VCaP (cell line): ENCODE measurements around the gene LYZL4.

Source experiments
- H3K27ac ChIP-seq: fragments of 450-650 bp; 2 replicates; pipeline ENCODE4 v1.5.1; 2017
- CTCF ChIP-seq: fragments of 450-650 bp; conservative IDR thresholded peaks from 2 replicates; pipeline ENCODE4 v1.5.1; 2017; ENCODE audit warnings: mild to moderate bottlenecking, moderate library complexity

LYZL4 gene

DNA sequence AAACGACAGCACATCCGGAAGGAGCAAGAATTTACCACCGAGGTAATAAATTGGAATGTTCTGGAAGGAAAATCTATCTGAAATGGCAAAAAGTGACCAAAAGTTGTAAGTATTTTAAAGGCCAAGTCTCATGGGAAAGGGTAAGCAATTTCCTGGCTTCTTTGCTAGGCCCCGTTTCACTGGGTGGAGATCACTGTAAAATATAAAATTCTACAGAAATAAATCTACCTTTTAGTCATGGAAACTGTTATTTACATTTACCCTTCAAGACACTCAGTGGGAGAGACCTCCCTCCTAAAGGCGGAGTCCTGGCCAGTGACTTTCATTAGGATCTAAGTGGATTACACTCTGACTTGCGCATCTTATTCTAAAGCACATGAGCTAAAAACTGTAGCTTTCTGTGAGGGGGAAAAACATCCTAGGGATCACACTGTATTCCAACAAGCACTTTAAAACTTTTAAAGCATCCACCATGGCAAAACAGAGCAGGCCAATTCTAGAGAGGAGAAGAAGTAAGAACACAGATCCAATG lies 28.8 kb downstream of the LYZL4 start:
- no peak for TF ChIP-seq CTCF
- H3K27ac ChIP-seq, result no peak overlapping the region

DNA sequence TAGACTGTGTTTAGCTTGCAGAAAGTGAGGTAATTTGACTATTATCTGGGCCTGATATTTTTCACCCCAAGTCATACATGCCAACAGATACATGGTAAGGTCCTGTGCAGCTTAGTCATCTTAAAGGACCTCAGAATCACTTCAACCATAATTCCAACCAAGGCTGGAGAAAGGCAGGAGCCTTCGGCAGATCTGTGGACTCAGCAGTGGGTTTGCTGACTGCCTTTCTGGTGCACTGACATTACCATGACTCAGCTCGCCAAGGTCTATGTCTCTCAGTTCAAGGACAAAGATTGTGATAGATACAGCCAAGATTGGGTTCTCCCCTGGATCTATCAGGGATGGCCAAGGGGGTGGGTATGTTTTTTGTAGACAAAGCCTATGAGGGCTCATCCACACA lies 32.7 kb downstream of the LYZL4 start:
- no peak overlapping the region for H3K27ac ChIP-seq
- no peak for TF ChIP-seq CTCF

DNA sequence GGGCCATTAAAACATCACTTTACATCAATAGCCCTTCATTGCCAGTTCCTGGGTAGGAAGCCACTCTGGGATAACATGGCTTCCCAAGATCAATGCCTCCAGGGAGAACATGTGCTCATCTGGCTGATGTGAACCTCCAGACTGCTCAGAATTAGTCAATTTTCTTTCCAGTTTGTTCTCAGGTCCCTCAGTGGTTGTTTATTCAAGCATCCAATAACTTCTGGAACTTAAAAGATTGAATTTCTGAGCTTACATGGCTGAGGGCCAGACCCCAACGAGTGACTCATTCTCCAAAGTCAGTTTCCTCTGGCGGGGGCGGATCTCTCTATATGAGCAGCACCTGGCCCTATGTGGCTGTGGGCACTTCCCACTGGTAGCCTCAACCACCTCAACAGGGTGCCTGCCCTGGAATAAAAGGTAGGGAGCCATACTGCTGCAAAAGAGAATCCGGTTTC lies 34.0 kb downstream of the LYZL4 start:
- no peak overlapping the region for H3K27ac ChIP-seq
- no peak for TF ChIP-seq CTCF

DNA sequence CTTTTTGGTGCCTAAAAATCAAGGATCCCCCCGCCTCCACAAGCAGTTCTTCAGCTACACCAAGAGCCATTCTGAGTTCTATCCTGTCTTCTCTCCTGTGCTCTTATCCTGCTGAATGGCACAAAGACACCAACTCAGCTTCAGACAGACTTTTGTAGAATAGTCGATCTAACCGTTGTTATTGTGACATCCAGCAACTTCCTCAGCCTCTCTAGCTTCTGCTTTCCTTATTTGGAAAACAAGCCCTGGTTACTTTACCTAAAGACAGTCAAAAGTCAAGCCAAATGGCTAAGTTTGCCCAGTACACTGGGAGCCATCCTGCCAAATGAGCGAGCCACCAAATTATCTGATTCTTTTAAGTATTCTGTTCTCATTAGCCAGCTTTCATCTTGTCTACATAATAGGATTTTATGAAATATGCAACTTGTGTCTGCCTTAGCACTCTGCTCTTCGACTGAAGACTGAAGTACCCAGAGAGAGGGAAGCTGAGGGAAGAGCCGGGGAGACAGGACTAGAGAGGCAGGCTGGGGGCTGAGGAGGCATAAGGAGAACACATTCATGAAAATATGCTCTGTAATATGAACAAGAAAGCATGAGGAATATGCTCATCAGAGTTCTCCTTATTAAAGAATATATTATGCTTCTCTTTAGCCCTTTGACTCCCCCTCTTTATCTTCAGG lies 35.1 kb downstream of the LYZL4 start:
- no peak for TF ChIP-seq CTCF
- H3K27ac ChIP-seq, result no peak overlapping the region

- TF ChIP-seq CTCF, result no peak
- no peak overlapping the region for H3K27ac ChIP-seq
Observed at GRCh38 chr3:42371776-42372175, 38.6 kb downstream of the LYZL4 start.

DNA sequence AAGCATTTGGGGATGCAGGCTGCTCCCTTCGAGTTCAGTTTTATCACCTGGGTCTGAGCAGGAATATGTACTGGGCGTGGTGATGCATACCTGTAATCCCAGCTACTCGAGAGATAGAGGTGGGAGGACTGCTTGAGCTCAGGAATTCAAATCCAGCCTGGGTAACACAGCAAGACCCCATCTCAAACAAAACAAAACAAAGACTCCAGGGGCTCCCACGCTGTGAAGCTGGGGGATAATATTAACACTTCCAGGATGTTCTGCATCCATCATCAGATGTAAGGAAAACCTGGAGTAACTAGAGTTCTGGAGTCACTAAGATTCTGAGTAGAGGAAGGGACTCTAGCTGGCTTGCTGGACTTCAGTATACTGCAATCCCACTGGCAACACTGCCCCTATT lies 40.6 kb downstream of the LYZL4 start:
- H3K27ac ChIP-seq, result no peak overlapping the region
- no peak for TF ChIP-seq CTCF

DNA sequence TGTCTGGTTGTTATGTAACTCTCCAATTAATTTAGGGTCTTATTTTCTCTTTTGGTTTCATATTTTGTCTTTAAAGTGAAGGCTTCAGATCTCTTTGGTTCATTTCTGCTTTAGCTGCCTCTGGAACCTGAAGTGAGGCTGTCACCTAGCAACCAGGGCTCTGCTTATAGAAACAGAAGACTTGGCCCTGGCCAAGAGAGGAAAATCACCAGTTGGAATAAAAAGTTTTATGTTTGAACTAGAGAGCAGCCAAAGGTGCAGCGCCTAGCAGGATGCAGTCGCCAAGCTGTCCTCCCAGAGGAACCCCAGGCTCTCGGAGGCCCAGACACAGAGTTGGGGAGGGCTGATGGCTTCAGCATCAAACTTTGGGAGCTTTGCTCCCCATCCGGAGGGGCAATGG lies 41.1 kb downstream of the LYZL4 start:
- H3K27ac ChIP-seq, result no peak overlapping the region
- TF ChIP-seq CTCF, result no peak
